ENCODE results near the gene LINGO4.

LINGO4 gene

DNA sequence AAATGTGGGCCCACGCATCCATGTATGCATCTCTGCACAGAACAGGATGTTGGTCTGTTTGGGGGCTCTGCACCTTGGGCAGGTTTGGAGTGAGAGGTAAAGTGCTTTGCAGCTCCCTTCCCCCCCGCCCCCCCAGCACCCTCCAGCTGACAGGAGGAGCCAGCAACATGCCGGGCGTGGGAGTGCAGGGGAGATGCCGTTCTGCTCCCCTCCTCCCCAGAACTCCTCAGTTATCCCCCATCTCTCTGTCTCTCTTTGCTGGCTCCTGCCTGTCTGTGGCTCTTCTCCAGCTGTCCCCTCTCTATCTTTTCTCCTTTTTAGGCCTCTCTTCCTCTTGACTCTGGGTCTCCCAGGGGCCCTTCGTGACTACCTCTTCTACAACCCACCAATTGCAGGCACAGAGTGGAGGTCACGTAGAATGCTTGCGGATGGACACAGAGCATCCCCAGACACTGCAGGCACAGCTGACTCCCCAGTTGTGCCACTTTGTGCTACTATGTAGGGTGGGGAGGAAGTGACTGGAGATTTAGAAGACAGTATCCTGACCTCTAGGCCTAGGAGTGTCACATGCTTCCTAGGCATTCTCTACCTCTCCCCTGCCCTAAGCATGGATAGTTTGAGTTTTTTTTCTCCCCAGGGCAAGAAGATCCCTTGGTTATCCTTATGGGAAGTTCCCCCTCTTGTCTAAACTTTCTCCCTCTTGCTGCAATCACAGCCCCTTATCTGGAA is 28.1 kb upstream of the LINGO4 start:
- no peak for DNase-seq (ENCODE audit: low read depth)

DNA sequence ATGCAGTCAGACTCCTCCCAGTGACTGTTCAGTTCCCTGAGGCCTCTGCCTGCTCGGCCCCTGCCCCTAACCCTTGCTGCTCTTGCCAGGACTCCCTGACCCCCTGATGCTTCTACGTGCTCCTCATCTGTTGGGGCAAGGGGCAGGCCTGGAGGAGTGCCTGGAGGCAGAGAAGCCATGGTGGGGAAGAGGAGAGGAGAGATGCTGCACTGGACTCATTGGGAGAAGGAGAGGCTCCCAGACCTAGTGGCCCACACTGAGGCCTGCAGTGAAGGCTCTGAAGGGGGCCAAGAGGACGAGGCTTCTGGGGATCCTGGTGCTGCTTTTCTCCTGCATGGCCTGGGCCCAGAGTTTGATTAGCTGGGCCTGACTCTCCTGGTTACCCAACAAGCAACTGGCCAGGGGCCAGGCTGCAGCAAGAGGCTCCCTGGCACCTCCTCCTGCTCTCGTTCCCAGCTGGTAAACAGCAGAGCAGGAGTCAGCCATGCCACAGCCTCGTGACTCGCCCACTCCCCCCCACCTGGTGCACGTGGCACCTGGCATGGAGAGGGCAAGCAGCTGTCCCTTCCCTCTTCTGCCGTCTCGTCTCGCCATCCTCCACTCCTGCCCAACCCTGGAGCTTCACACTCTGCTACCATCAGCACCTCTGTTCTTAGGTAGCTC is 27.2 kb upstream of the LINGO4 start:
- DNase-seq (ENCODE audit: low read depth): peak; percentile 36

DNA sequence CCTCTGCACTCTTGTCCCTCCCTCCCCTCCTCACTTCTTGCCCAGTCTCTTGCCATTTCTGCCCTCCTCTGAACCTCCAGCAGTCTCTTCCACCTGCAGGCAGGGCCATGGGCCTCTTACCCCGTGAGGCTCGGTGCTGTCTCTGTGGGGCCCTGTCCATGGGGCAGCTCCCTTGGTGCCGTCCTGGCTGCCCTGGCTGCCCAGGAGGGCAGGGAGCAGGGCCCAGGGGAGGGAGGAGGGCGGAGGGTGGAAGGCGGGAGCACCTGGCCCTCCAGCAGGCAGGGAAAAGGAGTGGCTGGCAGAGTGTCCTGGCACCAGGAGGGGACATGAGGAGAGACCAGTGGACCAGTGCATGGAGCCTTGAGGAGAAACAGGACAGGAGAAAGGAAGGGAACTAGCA is 26.4 kb upstream of the LINGO4 start, which contains the start of gene RORC:
RORC (minus strand) TSS at position 198 of the 400 bp plus-strand sequence; CDS start at position 160, 38 bp downstream.
- no peak for DNase-seq (ENCODE audit: low read depth)

DNA sequence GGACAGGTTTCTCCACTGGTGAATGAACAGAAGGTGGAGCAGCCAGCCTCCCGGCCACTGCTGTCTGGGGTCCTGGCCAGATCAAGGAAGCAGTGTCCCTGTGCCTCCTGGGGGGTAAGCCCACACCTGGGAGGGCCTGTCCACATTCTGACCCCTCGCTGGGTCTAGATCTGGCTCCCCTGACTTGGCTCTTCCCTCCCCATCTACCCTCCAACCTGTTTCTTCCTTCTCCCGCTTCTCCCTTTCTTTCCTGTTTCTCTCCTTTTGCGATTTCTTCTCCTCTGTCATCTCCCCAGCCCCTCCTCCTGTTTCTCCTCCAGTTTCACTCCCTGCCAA is 26.0 kb upstream of the LINGO4 start:
- DNase-seq (ENCODE audit: low read depth): no peak

DNA sequence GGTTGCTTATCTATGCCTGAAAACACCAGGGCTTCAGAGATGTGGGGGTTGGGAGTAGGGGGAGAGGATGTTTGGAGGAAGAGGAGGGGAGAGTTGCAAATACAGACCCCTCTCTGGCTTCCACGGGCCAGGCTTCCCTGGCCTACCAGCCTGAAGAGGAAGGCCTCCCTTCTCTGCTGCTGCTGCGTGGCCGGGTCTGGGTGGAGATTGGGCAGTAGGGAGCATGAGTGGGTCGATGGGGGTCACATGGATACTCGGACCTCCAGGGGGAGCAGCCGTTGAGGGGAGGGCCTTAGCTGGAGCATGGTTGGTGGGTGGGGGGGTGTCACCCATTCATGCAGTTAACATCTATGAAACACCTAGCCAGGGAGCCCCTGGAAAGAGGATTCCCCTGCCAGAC is 24.8 kb upstream of the LINGO4 start:
- DNase-seq (ENCODE audit: low read depth): no peak

DNA sequence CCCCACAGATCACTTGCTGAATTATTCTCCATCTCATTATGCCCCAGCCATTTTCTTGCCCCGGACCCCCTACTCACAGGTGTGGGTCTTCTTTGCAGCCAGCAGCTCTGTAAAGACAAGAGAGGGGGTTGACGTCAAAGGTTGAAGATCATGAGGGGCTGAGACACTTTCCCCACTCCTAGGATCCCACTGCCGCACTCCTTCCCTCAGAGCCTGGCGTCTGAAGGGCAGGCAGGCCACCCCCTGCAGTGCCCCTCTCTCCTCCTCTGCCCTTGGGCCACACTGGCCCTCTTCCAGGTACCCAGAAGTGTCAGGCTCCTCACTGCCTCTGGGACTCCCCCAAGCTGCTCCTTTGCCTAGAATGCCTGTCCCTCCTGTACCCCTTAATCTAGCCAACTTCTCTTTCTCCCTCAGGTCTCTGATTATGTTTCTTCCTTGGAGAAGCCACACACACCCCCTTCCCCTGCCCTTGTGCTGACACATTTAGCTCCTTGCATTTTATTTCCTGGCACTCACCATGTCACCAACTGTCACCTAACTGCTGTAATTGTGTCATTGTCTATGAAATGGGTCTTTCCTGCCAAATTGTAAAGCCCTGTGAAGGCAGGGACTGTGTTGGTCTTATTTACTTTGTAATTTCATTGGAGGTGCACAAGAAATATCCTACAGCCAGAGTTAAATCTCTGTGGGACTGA is 24.3 kb upstream of the LINGO4 start:
- no peak for DNase-seq (ENCODE audit: low read depth)

DNA sequence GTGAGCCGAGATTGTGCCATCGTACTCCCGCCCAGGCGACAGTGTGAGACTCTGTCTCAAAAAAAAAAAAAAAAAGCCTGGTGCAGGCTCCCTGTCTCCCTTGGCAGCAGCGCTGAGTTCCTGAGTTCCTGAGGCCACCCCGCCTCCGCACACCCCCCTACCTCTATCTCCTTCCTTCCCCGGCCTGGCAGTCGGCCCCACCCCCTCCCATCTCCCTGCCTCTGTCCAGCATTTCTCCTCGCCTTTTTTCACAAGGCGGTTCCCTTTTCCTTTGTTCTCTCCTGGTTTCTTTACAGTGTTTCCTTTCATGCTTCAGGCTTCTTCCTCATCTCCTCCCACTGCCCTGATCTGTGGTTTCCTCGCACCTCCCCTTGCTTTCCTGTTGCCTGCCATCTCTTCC is 23.7 kb upstream of the LINGO4 start:
- no peak for DNase-seq (ENCODE audit: low read depth)

DNA sequence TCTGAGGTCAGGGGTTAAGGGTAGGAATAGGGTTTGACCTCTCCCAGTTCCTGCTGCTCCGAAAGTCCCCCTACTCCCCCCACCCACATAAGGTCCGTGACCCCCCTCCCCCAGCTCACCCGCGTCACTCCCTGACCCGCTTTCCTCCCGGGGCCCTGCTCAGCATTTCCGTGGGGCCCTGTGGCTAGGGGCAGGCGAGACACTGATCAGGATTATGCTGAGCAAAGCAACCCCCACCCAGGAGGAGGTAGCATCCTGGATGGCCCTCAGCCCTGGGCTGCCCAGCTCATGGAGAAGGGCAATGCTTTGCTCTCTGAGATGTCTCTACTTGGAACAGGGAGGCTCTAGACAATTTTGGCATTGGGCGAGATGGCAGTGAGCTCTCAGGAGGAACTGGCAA is 22.6 kb upstream of the LINGO4 start:
- DNase-seq (ENCODE audit: low read depth): no peak

DNA sequence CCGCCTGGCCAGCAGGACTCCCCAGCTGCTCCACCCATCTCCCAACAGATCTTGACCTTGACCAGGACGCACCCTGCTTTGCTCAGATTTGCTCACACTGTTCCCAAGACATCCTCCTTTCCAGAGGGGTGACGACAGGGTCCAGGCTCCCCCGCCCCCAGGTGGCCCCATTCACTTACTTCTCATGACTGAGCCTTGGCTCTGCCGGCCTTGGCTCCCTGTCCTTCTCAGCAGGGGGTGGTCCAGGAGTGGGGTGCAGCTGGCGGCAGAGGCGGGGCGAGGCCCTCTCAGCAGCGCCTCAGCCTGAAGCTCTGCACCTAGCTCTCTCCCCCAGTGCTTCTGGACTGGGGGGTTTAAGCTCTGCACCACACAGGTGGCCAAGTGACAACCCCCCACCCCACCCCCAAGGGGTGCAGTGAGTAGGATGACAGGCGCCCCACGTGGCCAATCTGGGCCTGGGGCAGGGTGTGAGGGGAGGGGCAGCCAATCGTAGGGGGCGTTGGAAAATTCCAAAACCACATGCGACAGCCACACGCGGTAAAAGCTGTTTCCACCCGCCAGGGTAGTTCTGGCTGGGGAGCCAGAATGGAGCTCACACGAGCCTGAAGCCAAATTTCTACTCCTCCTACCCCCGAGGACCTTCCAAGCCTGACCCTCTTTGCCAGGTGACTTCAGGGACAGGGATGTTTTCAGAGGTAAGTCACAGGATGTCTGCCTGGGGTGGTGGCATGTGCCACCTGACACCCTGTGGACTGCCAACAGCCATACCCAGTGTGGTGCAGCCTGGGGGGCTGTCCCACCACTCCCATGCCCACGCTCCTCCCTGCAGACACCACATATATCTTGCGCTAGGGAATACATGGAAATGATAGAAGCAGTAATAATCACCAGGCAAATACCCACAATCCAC is 20.8 kb upstream of the LINGO4 start:
- DNase-seq (ENCODE audit: low read depth): no peak

DNA sequence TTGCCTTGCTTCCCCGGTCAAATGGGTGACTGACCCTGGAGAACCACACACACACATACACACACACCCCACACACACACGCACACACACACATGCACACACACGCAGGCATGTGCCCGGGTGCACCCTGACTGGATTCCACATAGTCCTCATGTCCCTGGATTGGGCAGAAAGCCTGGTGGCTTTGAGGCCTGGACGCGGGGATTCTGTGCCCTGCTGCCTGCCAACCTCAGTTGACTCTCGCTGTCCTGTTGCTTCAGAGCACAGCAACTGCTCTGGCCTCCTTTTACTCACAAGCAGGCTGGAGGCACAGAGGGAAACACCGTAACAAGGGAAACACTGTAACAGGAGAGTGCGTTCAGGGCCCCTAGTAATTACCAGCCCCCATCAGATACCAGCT is 20.0 kb upstream of the LINGO4 start:
- no peak for DNase-seq (ENCODE audit: low read depth)

DNA sequence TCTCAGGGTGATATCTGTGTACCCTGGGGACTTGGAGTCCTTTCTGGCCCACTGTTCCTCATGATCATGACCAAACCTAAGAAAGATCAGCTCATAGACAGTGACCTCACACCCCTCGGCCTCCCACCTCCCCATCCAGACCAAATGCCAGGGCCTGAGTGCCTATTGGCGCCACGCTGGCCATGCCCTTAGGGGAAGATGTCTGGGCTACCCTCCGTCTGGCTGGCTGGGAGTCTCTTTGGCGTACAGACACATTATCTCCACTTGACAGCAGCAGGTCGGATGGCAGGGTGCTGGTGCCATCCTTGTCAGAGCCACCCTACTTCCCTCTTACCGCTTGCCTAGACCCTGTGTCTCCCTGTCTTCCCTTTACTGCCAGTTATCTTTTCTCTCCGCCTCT is 18.0 kb upstream of the LINGO4 start:
- no peak for DNase-seq (ENCODE audit: low read depth)

DNA sequence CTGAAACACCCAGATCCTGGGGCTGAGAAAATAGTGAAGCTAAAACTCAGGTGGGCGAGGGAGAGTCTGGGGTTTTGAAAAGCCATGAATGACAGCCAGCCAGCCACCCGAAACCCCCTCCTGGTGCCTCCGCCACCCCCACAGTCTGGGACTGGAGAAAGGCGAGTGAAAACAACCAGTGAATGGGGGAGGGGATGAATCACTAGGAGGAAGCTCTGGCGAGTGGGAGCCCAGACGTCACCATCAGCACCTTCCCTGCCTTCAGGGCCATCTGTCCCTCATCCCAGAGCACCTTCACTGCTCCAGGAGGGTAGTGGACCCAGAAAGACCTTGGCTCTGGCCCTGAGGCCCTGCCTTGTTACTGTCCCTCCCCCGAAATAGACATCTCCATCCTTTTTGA is 17.2 kb upstream of the LINGO4 start:
- DNase-seq (ENCODE audit: low read depth): no peak

DNA sequence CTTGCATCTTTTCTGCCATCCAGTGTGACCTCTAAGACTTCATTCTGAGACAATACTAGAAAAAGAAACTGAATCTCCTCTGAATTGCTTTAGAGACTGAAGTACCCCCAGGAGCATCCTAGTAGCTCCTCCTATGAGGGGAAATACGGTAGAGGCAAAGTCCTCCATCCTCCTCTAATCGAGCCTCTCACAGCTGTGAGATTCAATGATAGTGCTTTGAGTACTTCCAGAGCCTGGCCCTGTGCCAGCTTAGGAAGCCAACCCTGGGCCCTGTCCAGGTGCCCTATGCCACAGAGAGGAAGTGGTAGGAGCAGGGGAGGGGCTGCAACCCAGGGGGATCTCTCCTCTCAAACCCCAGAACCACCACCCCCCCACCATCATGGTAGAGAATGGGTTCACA is 15.7 kb upstream of the LINGO4 start:
- no peak for DNase-seq (ENCODE audit: low read depth)

DNA sequence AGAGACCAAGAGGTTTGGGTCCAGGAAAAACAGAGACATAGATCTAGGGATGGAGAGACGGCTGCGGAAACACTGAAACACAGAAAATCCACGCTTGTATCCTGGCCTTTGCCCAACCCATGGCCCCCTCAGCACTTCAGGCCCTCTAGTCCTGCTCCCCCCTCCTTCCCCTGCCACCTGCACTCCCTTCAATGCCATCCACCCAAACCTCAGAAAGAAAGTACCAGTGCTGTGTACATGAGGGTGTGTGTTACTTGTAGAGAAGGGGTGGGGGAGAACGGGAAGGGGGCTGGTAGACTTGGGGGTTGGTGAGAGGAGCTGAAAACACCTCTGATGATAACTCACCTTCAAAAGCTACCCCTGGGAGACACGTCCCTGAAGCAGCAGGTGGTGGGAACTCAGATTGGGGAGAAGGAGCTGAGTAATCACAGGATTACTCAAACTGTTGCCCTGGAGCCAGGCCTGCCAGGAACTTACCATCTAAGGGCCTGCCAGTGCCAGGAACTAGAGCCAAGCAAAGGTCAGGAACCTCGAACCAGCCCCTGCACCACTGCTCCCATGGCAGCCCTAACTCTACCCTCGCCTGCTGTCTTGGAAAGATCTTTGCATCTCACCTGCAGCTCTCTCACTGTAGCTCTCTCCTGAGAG is 14.9 kb upstream of the LINGO4 start:
- DNase-seq (ENCODE audit: low read depth): no peak

DNA sequence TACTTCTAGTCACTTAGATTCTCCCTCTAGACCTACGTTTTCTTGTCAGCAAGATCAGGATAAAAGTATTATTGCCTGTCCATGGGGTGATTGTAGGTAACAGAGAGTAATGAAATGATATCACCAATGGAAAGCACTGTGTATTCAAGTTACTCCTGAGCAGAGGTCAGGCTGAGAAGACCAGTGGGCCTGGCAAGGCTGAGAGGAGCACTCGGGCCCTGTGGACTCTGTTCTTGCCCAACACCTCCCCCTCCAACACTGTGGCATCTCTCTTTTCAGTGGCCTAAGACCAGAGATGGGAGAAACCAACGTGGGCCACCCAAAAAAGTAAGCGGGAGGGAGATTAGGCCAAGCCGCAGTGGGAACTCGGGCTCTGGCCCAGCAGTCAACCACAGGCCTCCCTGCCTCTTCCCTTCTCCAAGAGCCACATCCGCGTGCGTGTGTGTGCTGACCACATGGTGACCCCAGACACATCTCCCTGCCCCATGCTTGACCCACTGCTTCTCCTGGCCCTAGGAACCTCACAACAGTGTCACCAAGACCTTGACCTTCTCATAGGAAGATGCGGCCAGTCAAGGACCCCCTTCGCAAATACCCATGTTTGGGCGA is 14.1 kb upstream of the LINGO4 start:
- no peak for DNase-seq (ENCODE audit: low read depth)

DNA sequence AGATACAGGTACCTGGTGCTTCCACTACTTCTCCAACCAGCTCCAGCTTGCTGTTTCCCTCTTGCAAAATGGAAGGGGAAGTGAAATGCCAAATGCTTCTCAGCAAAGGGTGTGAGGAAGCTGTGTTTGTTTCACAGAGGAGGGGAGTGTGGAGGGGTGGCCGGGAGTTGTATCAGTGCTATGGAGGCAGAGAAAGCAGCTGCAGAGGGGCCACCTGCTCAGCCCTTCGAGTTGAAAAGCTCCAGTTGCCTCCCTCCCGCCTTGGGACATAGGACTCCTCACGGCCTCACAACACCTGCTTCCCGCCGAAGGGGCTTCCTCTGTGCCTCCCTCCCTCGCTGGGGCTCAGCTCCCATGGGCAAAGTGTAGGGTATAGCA is 12.1 kb upstream of the LINGO4 start:
- DNase-seq (ENCODE audit: low read depth): no peak

DNA sequence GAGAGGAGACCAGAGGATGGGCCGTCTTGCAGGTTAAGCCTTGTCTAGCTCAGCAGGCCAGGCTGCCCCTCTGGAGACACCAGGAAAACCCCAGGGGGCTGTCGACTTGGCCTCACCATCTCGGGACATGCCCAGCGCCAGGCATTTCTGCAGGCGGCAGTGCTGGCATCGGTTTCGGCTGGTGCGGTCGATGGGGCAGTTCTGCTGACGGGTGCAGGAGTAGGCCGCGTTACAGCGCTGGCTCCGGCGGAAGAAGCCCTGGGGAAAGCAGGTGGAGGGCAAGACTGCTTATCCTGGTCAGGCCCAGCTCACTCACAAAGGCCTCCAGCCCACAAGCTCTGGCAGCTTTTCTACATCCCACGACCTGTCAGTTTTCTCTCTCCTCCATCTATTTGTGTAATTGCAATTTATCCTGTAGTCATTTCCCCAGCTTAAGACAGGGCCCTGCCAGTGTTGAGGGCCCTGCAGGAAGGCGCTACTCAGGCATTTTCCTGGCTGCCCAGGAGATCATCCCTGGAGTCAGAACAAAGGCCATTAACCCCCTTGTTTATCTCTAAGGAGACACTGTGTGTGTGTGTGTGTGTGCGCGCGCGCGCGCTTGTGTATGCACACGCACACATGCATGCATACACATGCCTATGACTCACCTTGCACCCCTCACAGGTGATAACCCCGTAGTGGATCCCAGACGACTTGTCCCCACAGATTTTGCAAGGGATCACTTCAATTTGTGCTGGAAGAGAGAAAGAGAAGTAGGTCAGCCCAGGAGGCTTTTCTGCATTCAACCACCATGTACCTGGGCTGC is 11.5 kb upstream of the LINGO4 start:
- DNase-seq (ENCODE audit: low read depth): no peak

DNA sequence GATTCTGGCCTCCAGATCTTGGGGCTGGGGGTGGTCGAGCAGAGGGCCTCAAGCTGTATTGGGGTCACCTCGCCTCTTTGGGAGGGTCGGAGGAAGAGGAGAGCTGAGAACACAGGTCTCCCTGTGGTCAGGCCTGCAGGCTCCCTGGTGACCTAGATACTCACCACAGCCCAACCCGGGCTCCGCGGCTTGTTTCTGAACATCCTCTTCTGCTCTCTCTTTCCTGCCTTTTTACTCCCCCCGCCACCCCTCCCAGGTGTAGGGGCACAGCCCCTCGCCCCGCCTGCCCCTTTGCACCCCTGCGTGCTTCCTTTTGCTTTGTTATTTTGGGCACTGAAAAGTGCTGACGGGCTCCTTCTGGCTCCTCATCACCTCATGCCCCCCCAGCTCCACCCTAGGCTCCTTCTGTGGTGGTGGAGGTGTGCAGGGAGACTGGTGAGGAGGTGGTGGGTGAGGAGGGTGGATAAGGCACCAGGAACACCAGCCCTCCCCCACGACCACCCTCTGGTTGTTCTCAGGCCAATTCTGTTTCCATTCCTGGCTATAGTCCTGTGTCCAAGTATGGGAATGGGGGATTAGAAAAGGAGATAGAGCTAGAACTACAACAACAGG is 10.6 kb upstream of the LINGO4 start:
- DNase-seq (ENCODE audit: low read depth): no peak

DNA sequence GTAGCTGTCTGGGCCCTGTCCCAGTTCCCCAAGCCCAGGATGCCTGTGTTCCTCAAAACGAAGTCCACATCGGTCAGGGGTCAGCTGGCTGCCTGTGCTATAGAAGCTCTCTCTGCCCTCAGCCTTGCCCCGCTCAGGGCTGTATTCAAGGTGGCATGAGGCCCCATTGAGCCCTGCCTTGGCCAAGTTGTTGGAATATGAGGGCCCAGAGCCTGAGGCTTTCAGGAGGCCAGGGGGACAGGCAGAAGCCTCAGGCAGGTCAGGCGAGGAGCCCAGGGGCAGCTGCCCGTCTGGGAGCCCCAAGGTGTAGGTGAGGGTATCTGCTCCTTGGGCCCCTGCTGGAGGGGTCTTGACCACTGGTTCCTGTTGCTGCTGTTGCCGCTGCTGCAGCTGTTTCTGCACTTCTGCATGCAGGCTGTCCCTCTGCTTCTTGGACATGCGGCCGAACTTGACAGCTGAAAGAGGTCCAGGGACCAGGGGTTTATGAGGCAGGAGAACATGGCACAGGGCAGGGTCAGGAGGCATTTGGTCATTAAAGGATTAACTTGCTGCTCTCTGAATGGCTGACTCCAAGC is 9.8 kb upstream of the LINGO4 start:
- no peak for DNase-seq (ENCODE audit: low read depth)

DNA sequence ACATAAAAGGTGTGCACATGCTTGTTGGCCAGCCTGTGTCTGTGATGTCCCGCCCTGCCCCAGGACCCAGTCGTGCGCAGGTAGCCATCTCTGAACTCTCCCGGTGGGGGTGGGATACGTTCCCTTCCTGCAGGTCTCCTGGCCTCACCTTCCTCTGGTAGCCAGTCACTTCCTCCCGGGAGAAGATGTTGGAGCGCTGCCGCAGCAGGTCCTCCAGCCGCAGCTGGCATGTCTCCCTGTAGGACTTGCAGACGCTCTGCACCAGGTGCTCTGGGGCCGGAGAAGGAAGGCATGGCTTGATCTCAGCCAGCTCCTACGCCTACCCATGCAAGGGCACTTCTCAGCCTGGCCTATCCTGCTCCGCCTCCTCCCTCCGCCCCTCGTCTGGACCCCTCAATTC is 9.2 kb upstream of the LINGO4 start:
- no peak for DNase-seq (ENCODE audit: low read depth)

All from stromal cell of bone marrow (primary cell).